K562 (cell line): Measurements from ENCODE around the gene THSD8. TPM values are rescaled to one million over a fixed set of nuclear protein-coding genes. Genes with fewer than 3 reads are reported as not detected.

ENCODE experiments used
- ATAC-seq: fragments of 200-7000 bp; cut with Tn5 transposase; 3 replicates; pipeline ENCODE4 v1.9.1; 2020; ENCODE audit warnings: moderate library complexity
- BruUV-seq: library from RNA; stranded (reverse); fragments of 400-500 nt; replicated peaks from 2 replicates; lab custom pipeline; 2021; lab: Mats Ljungman, UMichigan
- CTCF ChIA-PET: fragments of 300-600 bp; formaldehyde crosslinking; extraction: SDS; loops from one replicate; lab custom pipeline; 2021; ENCODE audit warnings: low intra/inter-chr PET ratio; lab: Yijun Ruan, JAX
- POLR2A ChIA-PET: fragments of 300-600, 350-650 bp; sonication (Branson Sonifier 250); formaldehyde crosslinking; extraction: SDS; loops from one replicate; lab custom pipeline; 2021; ENCODE audit warnings: antibody characterized with exemption, inconsistent platforms; lab: Yijun Ruan, JAX
- DNase-seq, 4 experiments: peaks; one replicate each; pipeline versions ENCODE4 v3.0.0 to v3.0.0-alpha.2; 2011 to 2018; ENCODE audit warnings: low spot score in 3 of 4, mixed read lengths in 3 of 4; ENCODE audit errors: extremely low read depth in 1 of 4
- FAIRE-seq: peaks from 2 replicates; lab custom pipeline; 2011; peaks lifted over from hg19 to GRCh38; lab: Jason Lieb, UNC
- H2AFZ ChIP-seq: 2 replicates; pipeline ENCODE4 v1.6.0; 2011; ENCODE audit warnings: low read depth, low read length, control low read depth, inconsistent platforms
- H3K27ac ChIP-seq: fragments of 200-600 bp; 3 replicates; pipeline ENCODE4 v1.8.0; 2011; ENCODE audit warnings: low read depth, mild to moderate bottlenecking, control low read depth, inconsistent platforms, low read length, moderate library complexity, mixed read lengths; ENCODE audit errors: extremely low read depth
- H3K27me3 ChIP-seq, 2 experiments: fragments of 300-600 bp in 1 of 2; 2 replicates in 1 of 2; 3 replicates in 1 of 2; pipeline versions ENCODE4 v1.6.0 to v1.8.0; 2011; ENCODE audit warnings: inconsistent platforms in 2 of 2, low read length in 2 of 2, mild to moderate bottlenecking in 1 of 2, mixed read lengths in 1 of 2, moderate library complexity in 1 of 2; ENCODE audit not compliant: control insufficient read depth in 2 of 2, insufficient read depth in 2 of 2
- H3K36me3 ChIP-seq: fragments of 300-600 bp; 3 replicates; pipeline ENCODE4 v1.8.0; 2011; ENCODE audit warnings: mild to moderate bottlenecking, low read length, inconsistent platforms; ENCODE audit not compliant: control insufficient read depth, insufficient read depth
- H3K4me1 ChIP-seq, 2 experiments: fragments of 200-600 bp in 1 of 2; replicated peaks in 1 of 2; 2 replicates in 1 of 2; 3 replicates in 1 of 2; pipeline versions ENCODE4 v1.5.1 to v1.8.0; 2011; ENCODE audit warnings: inconsistent platforms in 2 of 2, low read length in 2 of 2, mild to moderate bottlenecking in 1 of 2, mixed read lengths in 1 of 2, moderate library complexity in 1 of 2; ENCODE audit not compliant: control insufficient read depth in 2 of 2, insufficient read depth in 2 of 2
- H3K4me2 ChIP-seq: 2 replicates; pipeline ENCODE4 v1.6.1; 2011; ENCODE audit warnings: low read length, control low read depth, inconsistent platforms, mixed read lengths; ENCODE audit not compliant: insufficient read depth
- H3K4me3 ChIP-seq: fragments of 200-600 bp; sonication (generic), shearing (Covaris generic); 2 replicates; pipeline ENCODE4 v1.5.1; 2016; ENCODE audit warnings: control low read depth, inconsistent platforms
- H3K79me2 ChIP-seq: fragments of 200-600 bp; 3 replicates; pipeline ENCODE4 v1.8.0; 2011; ENCODE audit warnings: low read length, inconsistent platforms; ENCODE audit not compliant: control insufficient read depth, insufficient read depth
- H3K9ac ChIP-seq, 2 experiments: 2 replicates each; pipeline versions ENCODE4 v1.6.0 to v1.6.1; 2011; ENCODE audit warnings: low read depth in 2 of 2, low read length in 2 of 2, control low read depth in 1 of 2, inconsistent platforms in 1 of 2, mild to moderate bottlenecking in 1 of 2, mixed read lengths in 1 of 2; ENCODE audit not compliant: insufficient read depth in 1 of 2
- H3K9me1 ChIP-seq: one replicate; pipeline ENCODE4 v1.6.0; 2011; ENCODE audit warnings: inconsistent platforms, mild to moderate bottlenecking, low read length, moderate library complexity; ENCODE audit not compliant: control insufficient read depth, insufficient read depth
- H3K9me3 ChIP-seq: replicated peaks from 2 replicates; pipeline ENCODE4 v1.5.1; 2011; ENCODE audit warnings: low read depth, low read length, inconsistent platforms; ENCODE audit not compliant: control insufficient read depth, insufficient read depth
- H4K20me1 ChIP-seq: replicated peaks from 2 replicates; pipeline ENCODE4 v1.6.1; 2011; ENCODE audit warnings: low read length, inconsistent platforms, mixed read lengths; ENCODE audit not compliant: control insufficient read depth, insufficient read depth
- ATF7 ChIP-seq: fragments of 450-650 bp; IDR thresholded peaks from 2 replicates; pipeline ENCODE4 v1.7.1; 2014; ENCODE audit warnings: mild to moderate bottlenecking, moderate library complexity
- BDP1 ChIP-seq: IDR thresholded peaks from 3 replicates; pipeline ENCODE4 v1.6.1; 2011; ENCODE audit not compliant: insufficient read length, insufficient read depth
- JUN ChIP-seq, 2 experiments: sonication (generic) in 1 of 2; formaldehyde crosslinking in 1 of 2; IDR thresholded peaks; 2 replicates each; pipeline versions ENCODE4 v1.6.1 to v1.8.0; 2012 to 2022; ENCODE audit warnings: borderline replicate concordance in 2 of 2, mild to moderate bottlenecking in 2 of 2, improper control_type of control experiment in 1 of 2, low read depth in 1 of 2, low read length in 1 of 2, missing genetic modification reagents in 1 of 2
- KLF1 ChIP-seq: fragments of 450-650 bp; IDR thresholded peaks from 2 replicates; pipeline ENCODE4 v1.6.1; 2016; ENCODE audit warnings: missing genetic modification characterization, missing compliant biosample characterization
- NFRKB ChIP-seq: fragments of 450-650 bp; IDR thresholded peaks from 2 replicates; pipeline ENCODE4 v1.6.1; 2016; ENCODE audit warnings: low read depth
- NR2C2 ChIP-seq, 2 experiments: fragments of 200-800 bp in 1 of 2; sonication (Bioruptor generic) in 1 of 2; sonication (generic) in 1 of 2; formaldehyde crosslinking in 1 of 2; IDR thresholded peaks; 2 replicates each; pipeline versions ENCODE4 v1.6.1 to v1.8.0; 2016 to 2022; ENCODE audit warnings: mild to moderate bottlenecking in 1 of 2, missing compliant biosample characterization in 1 of 2, missing genetic modification characterization in 1 of 2, missing genetic modification reagents in 1 of 2
- SOX6 ChIP-seq: fragments of 450-650 bp; IDR thresholded peaks from 2 replicates; pipeline ENCODE4 v1.6.1; 2014; ENCODE audit warnings: mild to moderate bottlenecking
- SPI1 ChIP-seq: IDR thresholded peaks from 2 replicates; pipeline ENCODE4 v1.6.1; 2011; ENCODE audit warnings: low read depth, low read length, control low read depth, borderline replicate concordance
- STAT5A ChIP-seq: IDR thresholded peaks from 2 replicates; pipeline ENCODE4 v1.6.1; 2012; ENCODE audit warnings: low read length, inconsistent platforms, borderline replicate concordance
- WGBS: fragments of 100-300 bp; shearing (Covaris generic); methylation state at CpG from one replicate; pipeline ENCODE4 v1.1.6; 2016; ENCODE audit warnings: low coverage, mixed read lengths; ENCODE audit not compliant: insufficient coverage; ENCODE audit errors: missing lambda C conversion rate; 5-methylcytosine and 5-hydroxymethylcytosine counted together
- in situ Hi-C: fragments of 300-500 bp; cut with MboI; formaldehyde crosslinking; loops from 4 replicates; pipeline ENCODE4 v1.15.0; 2018; ENCODE audit warnings: inconsistent platforms, mixed read lengths
- intact Hi-C: fragments of 100-400 bp; cut with micrococcal nuclease; formaldehyde crosslinking; loops from 2 replicates; pipeline ENCODE4 v1.14.2; 2022
- polyA plus RNA-seq, 8 experiments: library from polyadenylated mRNA; depleted of rRNA in 4 of 8; stranded (reverse) in 5 of 8; unstranded in 3 of 8; fragments of >200 nt; fragmentation: Nextera tagmentation in 2 of 8; fragmentation: Illumina TruSeq in 1 of 8; extraction: Ambion mirVana in 2 of 8; extraction: Trizol in 1 of 8; gene quantifications; 2 replicates each; pipeline versions ENCODE4 v1.2.1 to v1.2.3, GENCODE V29; 2011 to 2014; ENCODE audit warnings: inconsistent platforms in 1 of 8, missing spikeins in 1 of 8
- total RNA-seq, 7 experiments: library from RNA; depleted of rRNA in 6 of 7; stranded (reverse); fragments of >200 nt in 6 of 7; fragmentation: Illumina TruSeq in 2 of 7; extraction: Trizol in 2 of 7; gene quantifications; 2 replicates each; pipeline versions ENCODE4 v1.2.1 to v1.2.3, GENCODE V29; 2011 to 2021; ENCODE audit warnings: low replicate concordance in 1 of 7
- TF ChIP-seq, protein P1 (sequence below): fragments of 200-800 bp; sonication (Bioruptor generic); IDR thresholded peaks from 2 replicates; pipeline ENCODE4 v1.6.1; 2017; ENCODE audit warnings: missing genetic modification characterization, missing compliant biosample characterization
- TF ChIP-seq, protein P2 (sequence below), 2 experiments: IDR thresholded peaks; 2 replicates each; pipeline ENCODE4 v1.6.1; 2011; ENCODE audit warnings: borderline replicate concordance in 1 of 2, control low read depth in 1 of 2, low read depth in 1 of 2, low read length in 1 of 2, mild to moderate bottlenecking in 1 of 2, mixed read lengths in 1 of 2, moderate library complexity in 1 of 2; ENCODE audit not compliant: insufficient read depth in 1 of 2, insufficient read length in 1 of 2, poor library complexity in 1 of 2, severe bottlenecking in 1 of 2; ENCODE audit errors: extremely low read depth in 1 of 2

Gene THSD8
- total and polyA plus RNA-seq, 9 of the 15 experiments (the other 6 are each of a cell fraction or from before 2014, with no cell fraction given): 8.4 to 42.4 (median 19.9) TPM; not detected in 2

GRCh38 chr19:12759686-12760085 is 42.2 kb upstream of the THSD8 start:
- no peak for ATAC-seq
- H3K79me2 ChIP-seq: no peaks in the 10 kb centered on the region

More at GRCh38 chr19:12759686-12760085, 42.2 kb upstream of the THSD8 start:
- H3K4me3 ChIP-seq: no peak overlapping the region
- ChIA-PET CTCF (no interaction called here), POLR2A (interaction anchor here (0.5 to 2.6 kb wide), 7 partner anchors 10 to 174 kb away, joined by 3 to 17 read pairs (median 4); partner anchors contain the start of gene FARSA)
- no peak overlapping the region for H3K27ac ChIP-seq
- no peaks in the 10 kb centered on the region for H3K9me3 ChIP-seq
- peaks cover 6% of the 10 kb centered on the region; the same call in 1 of the 3 replicates for H3K36me3 ChIP-seq
- H3K4me2 ChIP-seq: no peak overlapping the region
- no peak overlapping the region for H3K9ac ChIP-seq
- H4K20me1 ChIP-seq: no peaks in the 10 kb centered on the region
- no peaks in the 10 kb centered on the region for H3K9me1 ChIP-seq
- intact Hi-C loops: loop anchor here (1.0 kb wide), 1 partner anchor 37 kb away; no protein-coding TSS in a partner anchor
- no peak overlapping the region for H2AFZ ChIP-seq
- peaks cover 5 to 40% of the 10 kb centered on the region in 2 experiments; a peak in 3 of 5 replicates for H3K4me1 ChIP-seq
- peak in 1 of 4 experiments; percentile 38 for DNase-seq
- 30% methylated on average over 3 of the region's 6 CpGs for WGBS
- no TSS peak for BruUV-seq
- in situ Hi-C loops: no loop called here
- TF ChIP-seq, protein P1, sequence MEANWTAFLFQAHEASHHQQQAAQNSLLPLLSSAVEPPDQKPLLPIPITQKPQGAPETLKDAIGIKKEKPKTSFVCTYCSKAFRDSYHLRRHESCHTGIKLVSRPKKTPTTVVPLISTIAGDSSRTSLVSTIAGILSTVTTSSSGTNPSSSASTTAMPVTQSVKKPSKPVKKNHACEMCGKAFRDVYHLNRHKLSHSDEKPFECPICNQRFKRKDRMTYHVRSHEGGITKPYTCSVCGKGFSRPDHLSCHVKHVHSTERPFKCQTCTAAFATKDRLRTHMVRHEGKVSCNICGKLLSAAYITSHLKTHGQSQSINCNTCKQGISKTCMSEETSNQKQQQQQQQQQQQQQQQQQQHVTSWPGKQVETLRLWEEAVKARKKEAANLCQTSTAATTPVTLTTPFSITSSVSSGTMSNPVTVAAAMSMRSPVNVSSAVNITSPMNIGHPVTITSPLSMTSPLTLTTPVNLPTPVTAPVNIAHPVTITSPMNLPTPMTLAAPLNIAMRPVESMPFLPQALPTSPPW (CRISPR knock-in tag): 0 out of 2 replicates have a peak, but pooled peaks have one; percentile 12
- no peak for TF ChIP-seq NFRKB
- TF ChIP-seq STAT5A: no peak
- no peak for TF ChIP-seq ATF7
- no peak for TF ChIP-seq BDP1
- TF ChIP-seq SOX6: peak; percentile 70; the same call in 1 of the 2 replicates
- TF ChIP-seq JUN (IDR thresholded peaks at IDR 0.05; ENCODE audit: borderline replicate concordance, low read depth, low read length): no peak
- TF ChIP-seq JUN (CRISPR knock-in tag; IDR thresholded peaks at IDR 0.05; ENCODE audit: borderline replicate concordance): no peak
- no peak for TF ChIP-seq SPI1
- TF ChIP-seq, protein P2, sequence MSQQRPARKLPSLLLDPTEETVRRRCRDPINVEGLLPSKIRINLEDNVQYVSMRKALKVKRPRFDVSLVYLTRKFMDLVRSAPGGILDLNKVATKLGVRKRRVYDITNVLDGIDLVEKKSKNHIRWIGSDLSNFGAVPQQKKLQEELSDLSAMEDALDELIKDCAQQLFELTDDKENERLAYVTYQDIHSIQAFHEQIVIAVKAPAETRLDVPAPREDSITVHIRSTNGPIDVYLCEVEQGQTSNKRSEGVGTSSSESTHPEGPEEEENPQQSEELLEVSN (IDR thresholded peaks at IDR 0.05; ENCODE audit: borderline replicate concordance in 1 of 2, extremely low read depth in 1 of 2, insufficient read depth in 1 of 2, insufficient read length in 1 of 2, low read depth in 1 of 2, low read length in 1 of 2, poor library complexity in 1 of 2, severe bottlenecking in 1 of 2): no peak
- no peak for TF ChIP-seq NR2C2 (CRISPR knock-in tag; IDR thresholded peaks at IDR 0.05)
- TF ChIP-seq NR2C2 (tag; IDR thresholded peaks at IDR 0.05): peak; percentile 28; the same call in 1 of the 2 replicates
- peak; percentile 74 for TF ChIP-seq KLF1 (tag)
- no peak for FAIRE-seq
- no peaks in the 10 kb centered on the region; a peak in 1 of 5 replicates for H3K27me3 ChIP-seq
